Activated CD4-positive, alpha-beta T cell treated with anti-CD3 and anti-CD28 coated beads, Interleukin-2, amount 10 ng/mL, durations not matched to agents 7 days and 5 days (primary cell): ENCODE data around the gene ACTL6B. TPM values are rescaled to one million over a fixed set of nuclear protein-coding genes. Genes with fewer than 3 reads are reported as not detected.

Experiments used
- CTCF ChIA-PET: fragments of 350-600 bp; sonication (Branson Sonifier 250); formaldehyde crosslinking; loops from one replicate; lab custom pipeline; 2021; ENCODE audit warnings: antibody characterized with exemption; lab: Charles Lee
- POLR2A ChIA-PET: fragments of 350-600 bp; sonication (Branson Sonifier 250); formaldehyde crosslinking; loops from one replicate; lab custom pipeline; 2021; ENCODE audit warnings: antibody characterized with exemption; lab: Charles Lee
- DNase-seq: peaks from one replicate; pipeline ENCODE4 v3.0.0-alpha.2; 2020
- H3K27ac Mint-ChIP-seq: one replicate; pipeline ENCODE4 v1.8.0; 2021; ENCODE audit warnings: mild to moderate bottlenecking, moderate library complexity, mixed read lengths
- H3K27me3 Mint-ChIP-seq: one replicate; pipeline ENCODE4 v1.8.0; 2021; ENCODE audit warnings: mixed read lengths
- H3K36me3 Mint-ChIP-seq: one replicate; pipeline ENCODE4 v1.8.0; 2021; ENCODE audit warnings: low read depth, mixed read lengths
- H3K4me1 Mint-ChIP-seq: one replicate; pipeline ENCODE4 v1.8.0; 2021; ENCODE audit warnings: mixed read lengths
- H3K4me3 Mint-ChIP-seq: one replicate; pipeline ENCODE4 v1.8.0; 2021; ENCODE audit warnings: mild to moderate bottlenecking, moderate library complexity, mixed read lengths
- H3K9me3 Mint-ChIP-seq: one replicate; pipeline ENCODE4 v1.8.0; 2021; ENCODE audit warnings: mixed read lengths
- total RNA-seq, 2 experiments: library from RNA; stranded (reverse); gene quantifications; one replicate each; pipeline ENCODE4 v1.2.3, GENCODE V29; 2021

The ACTL6B gene
- total RNA-seq, 2 experiments from 2014 or later = not detected

- H3K36me3 Mint-ChIP-seq = peaks cover 34% of the 10 kb centered on the region
- ChIA-PET POLR2A (no interaction called here), CTCF (interaction anchor here (0.8 to 3.0 kb wide), 3 partner anchors 11 to 171 kb away, joined by 3 to 18 read pairs (median 5); partner anchors contain the start of genes GIGYF1, POP7 and SLC12A9)
- H3K27ac Mint-ChIP-seq = peak overlapping the region; percentile 60
- H3K9me3 Mint-ChIP-seq = no peaks in the 10 kb centered on the region
- DNase-seq = no peak
- H3K4me3 Mint-ChIP-seq = no peak overlapping the region
- no peaks in the 10 kb centered on the region for H3K27me3 Mint-ChIP-seq
- H3K4me1 Mint-ChIP-seq = peaks cover 34% of the 10 kb centered on the region
Observed at GRCh38 chr7:100681491-100682227, 25.4 kb upstream of the ACTL6B start.

- CTCF ChIA-PET = interaction anchor here (0.6 to 3.0 kb wide), 4 partner anchors 12 to 81 kb away, joined by 3 to 18 read pairs (median 5); partner anchors contain the start of genes GIGYF1 and POP7
- Mint-ChIP-seq H3K4me3 (no peak overlapping the region), H3K27me3 (no peaks in the 10 kb centered on the region), H3K9me3 (no peaks in the 10 kb centered on the region), H3K36me3 (peaks cover 39% of the 10 kb centered on the region), H3K27ac (peak overlapping the region; percentile 60), H3K4me1 (peaks cover 38% of the 10 kb centered on the region)
- no peak for DNase-seq
- POLR2A ChIA-PET = no interaction called here
Observed at GRCh38 chr7:100680576-100681271, 24.5 kb upstream of the ACTL6B start.

DNA sequence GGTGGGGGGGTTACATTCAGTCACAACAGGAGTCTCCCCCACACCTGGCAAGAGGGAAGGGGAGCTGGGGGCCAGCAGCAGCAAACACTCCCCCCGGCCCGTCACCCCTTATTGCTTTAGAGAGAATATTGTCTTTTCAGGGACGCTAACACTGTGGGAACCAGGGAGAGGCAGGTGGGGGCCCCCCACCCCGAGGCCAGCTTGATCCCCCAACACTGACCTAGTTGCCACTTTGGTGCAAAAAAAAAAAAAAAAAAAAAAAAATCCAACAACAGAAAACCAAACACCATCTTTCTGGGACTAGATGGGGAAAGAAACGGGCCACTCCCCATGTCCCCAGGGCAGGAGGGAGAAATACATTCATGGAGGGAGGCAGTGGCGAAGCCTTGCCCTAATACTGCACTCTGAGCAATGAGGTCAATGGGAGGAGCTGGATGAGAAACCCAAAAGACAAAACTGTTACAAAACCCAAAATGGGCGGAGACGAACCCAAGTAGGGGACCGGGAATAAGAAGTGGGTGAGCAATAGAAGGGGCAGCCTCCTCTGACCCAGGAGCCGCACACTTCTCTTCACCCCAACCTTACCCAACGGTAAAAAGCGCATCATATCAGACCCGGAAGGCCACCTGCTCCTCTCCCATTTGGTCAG, 23.8 kb upstream of the ACTL6B start:
- DNase-seq = no peak
- POLR2A ChIA-PET = no interaction called here

DNA sequence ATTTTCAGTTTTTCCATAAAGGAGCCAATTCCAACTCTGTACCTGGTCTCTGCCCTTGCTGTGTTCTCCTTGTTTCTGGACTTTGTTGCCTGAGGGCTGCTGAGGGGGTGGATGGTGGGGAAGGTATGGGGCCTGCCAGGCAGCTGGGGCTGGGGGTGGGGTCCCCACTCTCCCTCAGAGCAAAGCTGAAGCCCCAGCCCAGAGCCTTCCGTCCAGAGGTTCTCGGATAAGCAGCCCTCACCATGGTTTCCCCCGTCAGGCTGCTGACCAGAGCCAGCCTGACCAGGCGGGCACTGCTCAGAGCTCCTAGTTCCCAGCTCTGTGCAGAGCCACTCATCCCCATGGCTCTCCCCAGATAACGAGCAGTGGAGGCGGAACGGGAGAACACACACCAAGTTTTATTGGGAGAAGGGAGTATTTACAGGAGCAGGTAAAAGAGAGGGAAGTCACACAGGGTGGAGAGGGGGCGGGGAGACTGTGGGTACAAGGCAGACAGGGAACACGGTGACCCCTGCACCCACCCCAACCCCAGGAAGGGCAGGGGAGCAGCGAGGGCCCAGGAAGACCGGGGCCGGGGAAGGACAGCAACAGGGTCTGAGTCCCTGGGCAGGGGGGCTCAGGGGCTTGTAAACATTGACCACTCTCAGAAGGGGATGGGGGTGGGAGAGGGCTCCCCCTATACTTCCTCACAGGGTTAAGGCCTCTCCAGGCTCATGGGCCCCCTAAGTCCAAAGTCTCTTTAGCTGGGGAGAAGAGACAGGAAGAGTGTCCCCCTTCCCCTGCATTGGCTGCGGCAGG, 23.1 kb upstream of the ACTL6B start:
- no peak overlapping the region for H3K4me3 Mint-ChIP-seq
- peaks cover 38% of the 10 kb centered on the region for H3K4me1 Mint-ChIP-seq
- DNase-seq = no peak
- no peaks in the 10 kb centered on the region for H3K27me3 Mint-ChIP-seq
- CTCF ChIA-PET = interaction anchor here (3.0 kb wide), 1 partner anchor 13 kb away, joined by 18 read pairs; the partner anchor contains the start of gene GIGYF1
- POLR2A ChIA-PET = no interaction called here
- H3K27ac Mint-ChIP-seq = peak overlapping the region; percentile 25
- peaks cover 33% of the 10 kb centered on the region for H3K36me3 Mint-ChIP-seq
- no peaks in the 10 kb centered on the region for H3K9me3 Mint-ChIP-seq

More for the DNA sequence above, 23.8 kb upstream of the ACTL6B start:
- Mint-ChIP-seq H3K9me3 (no peaks in the 10 kb centered on the region), H3K4me1 (peaks cover 38% of the 10 kb centered on the region), H3K27ac (peak overlapping the region; percentile 27), H3K4me3 (no peak overlapping the region), H3K36me3 (peaks cover 32% of the 10 kb centered on the region), H3K27me3 (no peaks in the 10 kb centered on the region)
- CTCF ChIA-PET = interaction anchor here (0.6 to 3.0 kb wide), 4 partner anchors 13 to 80 kb away, joined by 3 to 18 read pairs (median 5); partner anchors contain the start of genes GIGYF1 and POP7

DNA sequence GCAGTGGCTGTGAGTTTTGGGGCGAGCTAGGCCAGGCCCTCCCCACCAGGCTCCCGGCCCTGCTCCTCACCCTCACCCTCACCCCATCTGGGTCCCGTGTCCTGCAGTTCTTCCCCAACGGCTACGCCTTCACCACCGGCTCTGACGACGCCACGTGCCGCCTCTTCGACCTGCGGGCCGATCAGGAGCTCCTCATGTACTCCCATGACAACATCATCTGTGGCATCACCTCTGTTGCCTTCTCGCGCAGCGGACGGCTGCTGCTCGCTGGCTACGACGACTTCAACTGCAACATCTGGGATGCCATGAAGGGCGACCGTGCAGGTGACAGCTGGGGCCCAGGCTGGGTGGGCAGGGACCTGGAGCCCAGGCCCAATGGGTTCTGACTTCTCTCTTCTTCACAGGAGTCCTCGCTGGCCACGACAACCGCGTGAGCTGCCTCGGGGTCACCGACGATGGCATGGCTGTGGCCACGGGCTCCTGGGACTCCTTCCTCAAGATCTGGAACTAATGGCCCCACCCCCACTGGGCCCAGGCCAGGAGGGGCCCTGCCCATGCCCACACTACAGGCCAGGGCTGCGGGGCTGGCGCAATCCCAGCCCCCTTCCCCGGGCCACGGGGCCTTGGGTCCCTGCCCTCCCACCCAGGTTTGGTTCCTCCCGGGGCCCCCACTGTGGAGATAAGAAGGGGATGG, 22.2 kb upstream of the ACTL6B start:
- no peaks in the 10 kb centered on the region for H3K27me3 Mint-ChIP-seq
- H3K4me1 Mint-ChIP-seq = peaks cover 38% of the 10 kb centered on the region
- ChIA-PET CTCF (interaction anchor here (3.2 kb wide), 1 partner anchor 27 kb away, joined by 12 read pairs; the partner anchor contains the start of gene POP7), POLR2A (no interaction called here)
- DNase-seq = no peak
- no peaks in the 10 kb centered on the region for H3K9me3 Mint-ChIP-seq
- H3K27ac Mint-ChIP-seq = peak overlapping the region; percentile 81
- H3K36me3 Mint-ChIP-seq = peaks cover 33% of the 10 kb centered on the region
- peak overlapping the region; percentile 48 for H3K4me3 Mint-ChIP-seq

DNA sequence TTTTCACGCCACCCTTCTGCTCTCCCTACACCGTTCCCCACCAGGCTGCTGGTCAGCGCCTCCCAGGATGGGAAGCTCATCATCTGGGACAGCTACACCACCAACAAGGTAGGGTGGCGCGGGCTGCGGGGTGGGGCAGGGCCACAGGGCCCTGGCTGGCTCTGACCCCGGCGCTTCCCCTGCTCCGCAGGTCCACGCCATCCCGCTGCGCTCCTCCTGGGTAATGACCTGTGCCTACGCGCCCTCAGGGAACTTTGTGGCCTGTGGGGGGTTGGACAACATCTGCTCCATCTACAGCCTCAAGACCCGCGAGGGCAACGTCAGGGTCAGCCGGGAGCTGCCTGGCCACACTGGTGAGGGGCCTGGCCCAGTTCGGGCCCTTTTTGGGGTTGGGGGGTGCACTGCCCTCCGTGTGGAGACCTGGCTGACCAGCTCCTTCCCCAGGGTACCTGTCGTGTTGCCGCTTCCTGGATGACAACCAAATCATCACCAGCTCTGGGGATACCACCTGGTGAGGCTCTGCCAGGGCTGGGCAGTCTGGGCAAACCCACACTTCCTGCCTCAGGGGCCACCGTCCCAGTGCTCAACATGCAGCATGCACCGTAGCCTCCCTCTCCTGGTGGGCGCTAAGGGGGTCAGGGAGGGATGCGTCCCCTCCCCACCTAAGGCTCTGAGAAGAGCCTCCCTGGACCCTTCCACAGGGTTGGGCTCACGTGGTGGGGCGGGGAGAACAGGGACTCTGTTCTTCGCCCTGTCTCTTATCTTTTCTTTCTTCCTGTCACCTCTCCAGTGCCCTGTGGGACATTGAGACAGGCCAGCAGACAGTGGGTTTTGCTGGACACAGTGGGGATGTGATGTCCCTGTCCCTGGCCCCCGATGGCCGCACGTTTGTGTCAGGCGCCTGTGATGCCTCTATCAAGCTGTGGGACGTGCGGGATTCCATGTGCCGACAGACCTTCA, 21.3 kb upstream of the ACTL6B start:
- H3K4me3 Mint-ChIP-seq = no peak overlapping the region
- peaks cover 45% of the 10 kb centered on the region for H3K4me1 Mint-ChIP-seq
- no peak for DNase-seq
- POLR2A ChIA-PET = no interaction called here
- CTCF ChIA-PET = interaction anchor here (0.5 to 3.2 kb wide), 5 partner anchors 25 to 112 kb away, joined by 3 to 12 read pairs (median 3); partner anchors contain the start of gene POP7
- H3K36me3 Mint-ChIP-seq = peaks cover 31% of the 10 kb centered on the region
- H3K27me3 Mint-ChIP-seq = no peaks in the 10 kb centered on the region
- no peaks in the 10 kb centered on the region for H3K9me3 Mint-ChIP-seq
- H3K27ac Mint-ChIP-seq = peak overlapping the region; percentile 68

- Mint-ChIP-seq H3K9me3 (no peaks in the 10 kb centered on the region), H3K36me3 (peaks cover 30% of the 10 kb centered on the region), H3K4me3 (peak overlapping the region; percentile 86), H3K27ac (peak overlapping the region; percentile 86), H3K27me3 (no peaks in the 10 kb centered on the region), H3K4me1 (peaks cover 46% of the 10 kb centered on the region)
- DNase-seq = no peak
- ChIA-PET CTCF (interaction anchor here (0.5 to 3.2 kb wide), 7 partner anchors 13 to 136 kb away, joined by 3 to 12 read pairs (median 3); partner anchors contain the start of gene POP7), POLR2A (no interaction called here)
Observed at GRCh38 chr7:100676501-100677306, 20.5 kb upstream of the ACTL6B start.

- DNase-seq = peak; percentile 89
- POLR2A ChIA-PET = interaction anchor here (0.5 kb wide), 1 partner anchor 16 kb away, joined by 4 read pairs; no protein-coding TSS in a partner anchor
- Mint-ChIP-seq H3K27me3 (peaks cover 5% of the 10 kb centered on the region), H3K36me3 (peaks cover 27% of the 10 kb centered on the region), H3K4me3 (peak overlapping the region; percentile 86), H3K4me1 (peaks cover 42% of the 10 kb centered on the region), H3K27ac (peak overlapping the region; percentile 88), H3K9me3 (no peaks in the 10 kb centered on the region)
- CTCF ChIA-PET = interaction anchor here (0.6 to 3.2 kb wide), 4 partner anchors 10 to 135 kb away, joined by 3 to 12 read pairs (median 8); partner anchors contain the start of gene POP7
Observed at GRCh38 chr7:100675581-100676350, 19.5 kb upstream of the ACTL6B start.

DNA sequence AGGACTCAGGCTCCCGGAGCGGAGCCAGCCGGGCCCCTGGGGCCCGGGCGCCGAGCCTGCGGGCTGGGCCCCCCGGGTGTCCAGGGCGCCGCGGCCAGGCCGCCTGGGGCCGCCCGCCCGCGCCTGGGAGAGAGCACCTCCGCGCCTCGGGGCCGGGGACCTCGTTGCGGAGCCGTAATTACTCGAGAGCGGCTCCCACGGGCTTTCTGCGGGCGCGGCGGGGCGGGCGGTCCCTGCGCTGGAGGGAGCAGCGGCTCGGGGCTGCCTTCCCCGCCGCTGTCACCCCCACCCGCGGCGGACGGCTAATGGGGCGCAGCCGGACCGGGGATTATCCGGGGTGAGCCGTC, 18.8 kb upstream of the ACTL6B start:
- POLR2A ChIA-PET = no interaction called here
- peaks cover 36% of the 10 kb centered on the region for H3K4me1 Mint-ChIP-seq
- DNase-seq = no peak
- H3K27ac Mint-ChIP-seq = no peak overlapping the region
- H3K27me3 Mint-ChIP-seq = peaks cover 5% of the 10 kb centered on the region
- peak overlapping the region; percentile 97 for H3K4me3 Mint-ChIP-seq
- H3K9me3 Mint-ChIP-seq = no peaks in the 10 kb centered on the region
- CTCF ChIA-PET = interaction anchor here (1.1 to 2.8 kb wide), 2 partner anchors 15 to 31 kb away, joined by 3 to 11 read pairs; partner anchors contain the start of gene POP7
- H3K36me3 Mint-ChIP-seq = peaks cover 25% of the 10 kb centered on the region
